NCI-H226 (cell line): ENCODE data around the gene OTOA.
"Not testable (repeated sequence)": the region's sequence is repeated elsewhere in the genome, so short reads cannot be mapped to it uniquely, and the experiment has no call there.

Experiments
- DNase-seq: peaks from one replicate; pipeline ENCODE4 v3.0.0-alpha.2; 2015

The OTOA gene

GRCh38 chr16:21727344-21727743, 63.6 kb downstream of the OTOA start:
- DNase-seq, result no peak

- DNase-seq, result not testable (repeated sequence)
Observed at GRCh38 chr16:21731233-21731632, 67.5 kb downstream of the OTOA start.

GRCh38 chr16:21740637-21741036, 76.9 kb downstream of the OTOA start:
- not testable (repeated sequence) for DNase-seq

GRCh38 chr16:21756192-21757079, 92.7 kb downstream of the OTOA start:
- DNase-seq, result not testable (repeated sequence)

- not testable (repeated sequence) for DNase-seq
Observed at GRCh38 chr16:21757080-21757671, 93.4 kb downstream of the OTOA start.

- not testable (repeated sequence) for DNase-seq
Observed at GRCh38 chr16:21768280-21768679, 104.5 kb downstream of the OTOA start.

GRCh38 chr16:21768810-21769209, 105.0 kb downstream of the OTOA start:
- DNase-seq, result not testable (repeated sequence)

GRCh38 chr16:21769284-21769683, 105.5 kb downstream of the OTOA start:
- peak; percentile 77 for DNase-seq

GRCh38 chr16:21770584-21770983, 106.8 kb downstream of the OTOA start:
- not testable (repeated sequence) for DNase-seq

- DNase-seq, result not testable (repeated sequence)
Observed at GRCh38 chr16:21772547-21773206, 108.9 kb downstream of the OTOA start.

GRCh38 chr16:21773207-21773553, 109.4 kb downstream of the OTOA start:
- DNase-seq, result not testable (repeated sequence)

- not testable (repeated sequence) for DNase-seq
Observed at GRCh38 chr16:21780525-21780924, 116.8 kb downstream of the OTOA start.

- DNase-seq, result not testable (repeated sequence)
Observed at GRCh38 chr16:21790506-21790905, 126.7 kb downstream of the OTOA start.

GRCh38 chr16:21793310-21793709, 129.5 kb downstream of the OTOA start:
- DNase-seq, result not testable (repeated sequence)

- not testable (repeated sequence) for DNase-seq
Observed at GRCh38 chr16:21798601-21799000, 134.8 kb downstream of the OTOA start.

GRCh38 chr16:21801538-21802374, 138.0 kb downstream of the OTOA start:
- DNase-seq, result not testable (repeated sequence)

- not testable (repeated sequence) for DNase-seq
Observed at GRCh38 chr16:21802375-21802663, 138.6 kb downstream of the OTOA start.
